Adrenal gland (tissue), 5 donors: ENCODE measurements around the gene SLC48A1.

Experiments
- CTCF ChIP-seq, 6 experiments: fragments of 450-650 bp in 4 of 6; fragments of 200-600 bp in 2 of 6; sonication (generic) in 1 of 6; IDR thresholded peaks; 1 replicate in 5 of 6; 2 replicates in 1 of 6; pipeline versions ENCODE4 v1.5.1 to v1.8.0; 2016 to 2021; ENCODE audit warnings: antibody characterized with exemption in 6 of 6, mild to moderate bottlenecking in 2 of 6, moderate library complexity in 1 of 6
- POLR2A ChIP-seq, 2 donors: fragments of 450-650 bp; IDR thresholded peaks; one replicate each; pipeline ENCODE4 v1.6.1; 2017; ENCODE audit warnings: antibody characterized with exemption in 2 of 2, mild to moderate bottlenecking in 2 of 2, moderate library complexity in 1 of 2
- donor health status: DM: no; HTN: no; CAD: no.

GRCh38 chr12:47772094-47772660 lies 861 bp upstream of the SLC48A1 start:
- no peak for TF ChIP-seq CTCF (IDR thresholded peaks at IDR 0.05)
- no peak for TF ChIP-seq POLR2A (IDR thresholded peaks at IDR 0.05)
